Stimulated activated CD4-positive, alpha-beta T cell treated with anti-CD3 and anti-CD28 coated beads, Interleukin-2, amount 100 ng/mL, for 48 hours (primary cell): ENCODE measurements around the gene GSG1L.

ENCODE experiments used
- DNase-seq, 2 donors: peaks; one replicate each; pipeline ENCODE4 v3.0.0-alpha.2; 2020

The GSG1L gene

DNA sequence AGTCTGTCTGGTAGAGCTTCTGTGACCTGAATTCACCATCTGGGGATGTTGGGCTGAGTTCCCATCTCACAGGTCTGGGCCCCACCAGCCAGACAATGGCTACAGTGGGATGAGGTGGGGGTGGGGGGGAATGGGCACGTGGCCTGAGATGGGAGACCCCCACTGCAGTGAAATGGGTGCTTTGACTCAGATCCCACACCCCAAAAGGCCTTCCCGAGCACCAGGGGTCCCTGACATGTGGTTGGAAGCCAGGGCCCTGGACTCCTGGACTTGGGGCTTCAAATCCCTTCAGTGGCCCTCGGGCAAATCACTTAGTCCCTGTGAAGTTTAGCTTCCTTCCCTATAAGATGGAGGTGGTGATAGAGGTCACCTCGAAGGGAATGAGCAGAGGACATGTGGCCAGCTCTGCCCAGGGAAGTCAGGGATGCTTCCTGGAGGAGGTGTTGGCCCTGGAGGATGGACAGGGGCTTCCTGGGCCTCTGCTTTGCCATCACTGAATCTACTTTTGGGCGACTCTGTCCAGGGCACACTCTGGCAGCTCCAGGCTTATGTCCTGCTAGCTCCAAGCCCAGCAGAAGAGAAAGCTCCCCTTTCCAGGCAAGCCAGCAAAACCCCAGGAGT lies 295.4 kb downstream of the GSG1L start:
- no peak for DNase-seq

- no peak for DNase-seq
Measured at GRCh38 chr16:27767081-27767480, 296.4 kb downstream of the GSG1L start.

- DNase-seq, result no peak
Measured at GRCh38 chr16:27766236-27766925, 297.1 kb downstream of the GSG1L start.

DNA sequence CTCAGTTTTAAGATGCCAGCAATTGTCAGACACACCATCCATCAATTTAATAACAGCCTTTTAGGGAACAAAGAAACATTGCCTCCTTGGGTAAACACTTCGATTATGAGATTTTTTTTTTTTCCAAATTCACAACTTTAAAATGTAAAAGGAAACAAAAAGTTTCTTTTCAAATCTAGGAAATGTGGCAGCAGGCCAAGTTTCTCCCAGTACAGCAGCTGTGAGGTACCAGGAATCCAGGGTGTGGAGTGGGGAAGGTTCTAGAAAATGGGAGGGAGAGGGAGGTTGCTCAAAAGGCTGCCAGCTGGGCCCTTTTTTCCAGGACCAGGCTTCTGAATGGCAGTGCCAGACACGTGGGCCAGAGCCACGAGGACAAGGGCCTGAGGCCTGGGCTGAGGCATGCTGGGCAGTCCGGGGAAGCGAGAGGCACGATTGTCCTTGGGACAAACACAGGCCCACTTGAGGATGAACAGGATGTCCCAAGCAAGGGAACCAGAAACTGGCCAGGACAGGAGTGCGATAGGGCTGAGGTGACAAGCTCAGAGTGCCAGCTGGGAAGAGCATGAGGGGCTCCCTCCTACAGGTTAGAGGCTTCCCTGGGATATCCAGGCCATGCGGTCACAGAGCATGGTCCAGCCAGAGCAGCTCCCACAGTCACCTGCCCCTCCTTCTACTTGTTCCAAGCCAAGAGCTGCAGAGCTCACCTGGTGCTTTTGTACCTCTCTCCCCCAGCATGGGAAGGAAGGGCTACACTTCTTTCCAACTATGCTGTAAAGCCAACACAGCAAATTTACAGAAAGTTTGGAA lies 298.4 kb downstream of the GSG1L start:
- no peak for DNase-seq

GRCh38 chr16:27764427-27764826 lies 299.1 kb downstream of the GSG1L start:
- DNase-seq, result no peak

DNA sequence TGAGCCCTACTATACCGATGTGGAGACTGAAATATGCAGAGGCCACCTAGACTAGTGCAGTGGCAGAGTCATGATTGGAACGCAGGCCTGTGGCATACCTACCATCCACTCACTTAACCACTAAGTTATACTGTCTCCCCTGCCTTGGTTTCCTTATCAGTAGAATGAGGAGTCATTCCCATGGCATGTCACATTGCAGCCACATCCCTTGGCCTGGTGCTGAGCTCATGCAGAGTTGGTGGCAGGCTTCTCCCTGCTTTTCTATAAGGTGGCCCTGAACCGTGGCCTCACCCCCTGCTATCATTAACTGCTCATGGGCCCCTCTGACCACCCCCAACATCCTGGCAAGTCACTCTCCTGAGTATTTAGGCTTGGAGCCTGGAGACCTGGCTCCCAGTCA lies 301.1 kb downstream of the GSG1L start:
- DNase-seq, result no peak

DNA sequence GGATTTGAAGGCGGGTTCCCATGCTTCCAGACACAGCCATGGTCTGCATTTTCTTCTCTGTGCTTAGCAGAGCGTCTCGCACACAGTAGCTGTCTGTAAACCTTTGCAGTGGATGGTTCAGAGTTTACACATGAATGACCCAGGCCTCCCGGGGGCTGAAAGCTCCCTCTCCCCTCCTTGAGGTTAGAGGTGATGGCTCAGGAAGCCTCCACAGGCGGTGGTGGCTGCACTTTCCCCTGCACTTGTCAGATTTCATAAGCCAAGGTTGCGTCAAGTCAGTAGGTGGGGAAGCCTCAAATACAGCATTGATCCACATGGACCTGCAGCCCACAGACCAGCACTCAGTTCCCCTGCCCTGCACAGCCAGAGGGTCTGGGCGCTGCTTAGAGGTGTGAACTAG lies 301.7 kb downstream of the GSG1L start:
- DNase-seq, result no peak

GRCh38 chr16:27760789-27761176 lies 302.7 kb downstream of the GSG1L start:
- no peak for DNase-seq

GRCh38 chr16:27759967-27760788 lies 303.3 kb downstream of the GSG1L start:
- DNase-seq, result no peak

GRCh38 chr16:27759301-27759871 lies 304.1 kb downstream of the GSG1L start:
- no peak for DNase-seq

GRCh38 chr16:27758544-27758943 lies 305.0 kb downstream of the GSG1L start:
- DNase-seq, result no peak

DNA sequence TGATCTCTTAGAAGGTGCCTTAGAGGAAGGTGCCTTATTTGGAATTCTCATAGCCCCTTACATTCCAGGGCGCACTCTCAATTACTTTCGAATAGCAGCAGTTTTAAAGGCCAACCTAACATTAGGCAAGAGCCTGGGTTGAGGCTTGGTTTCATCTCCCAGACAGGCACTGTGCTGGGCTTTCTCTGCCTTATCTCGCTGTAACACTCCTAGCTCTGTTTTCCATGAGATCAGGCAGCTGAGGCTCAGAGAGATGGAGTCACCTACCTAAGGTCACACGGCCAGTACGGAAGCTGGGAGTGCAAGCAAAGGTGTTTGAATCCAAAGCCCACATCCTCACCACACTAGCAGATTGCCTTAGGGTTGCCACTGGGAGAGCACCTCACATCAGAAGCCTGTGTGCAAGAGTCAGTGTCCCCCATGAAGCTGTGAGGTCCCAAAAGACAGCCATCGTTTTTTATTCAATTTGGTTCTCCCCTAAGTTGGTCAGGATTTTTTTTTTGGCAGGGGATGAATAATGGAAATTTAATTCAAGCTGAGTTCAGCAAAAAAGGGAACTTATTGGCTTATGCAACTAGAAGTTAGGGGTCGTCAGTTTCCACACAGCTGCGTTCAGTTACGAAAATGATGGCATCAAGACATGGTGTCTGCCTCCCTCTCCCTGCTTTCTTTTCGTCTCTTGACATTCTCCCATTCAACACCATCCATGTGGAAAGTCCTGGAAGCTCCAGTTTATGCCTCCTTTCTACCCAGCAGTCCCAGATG lies 307.1 kb downstream of the GSG1L start:
- no peak for DNase-seq

DNA sequence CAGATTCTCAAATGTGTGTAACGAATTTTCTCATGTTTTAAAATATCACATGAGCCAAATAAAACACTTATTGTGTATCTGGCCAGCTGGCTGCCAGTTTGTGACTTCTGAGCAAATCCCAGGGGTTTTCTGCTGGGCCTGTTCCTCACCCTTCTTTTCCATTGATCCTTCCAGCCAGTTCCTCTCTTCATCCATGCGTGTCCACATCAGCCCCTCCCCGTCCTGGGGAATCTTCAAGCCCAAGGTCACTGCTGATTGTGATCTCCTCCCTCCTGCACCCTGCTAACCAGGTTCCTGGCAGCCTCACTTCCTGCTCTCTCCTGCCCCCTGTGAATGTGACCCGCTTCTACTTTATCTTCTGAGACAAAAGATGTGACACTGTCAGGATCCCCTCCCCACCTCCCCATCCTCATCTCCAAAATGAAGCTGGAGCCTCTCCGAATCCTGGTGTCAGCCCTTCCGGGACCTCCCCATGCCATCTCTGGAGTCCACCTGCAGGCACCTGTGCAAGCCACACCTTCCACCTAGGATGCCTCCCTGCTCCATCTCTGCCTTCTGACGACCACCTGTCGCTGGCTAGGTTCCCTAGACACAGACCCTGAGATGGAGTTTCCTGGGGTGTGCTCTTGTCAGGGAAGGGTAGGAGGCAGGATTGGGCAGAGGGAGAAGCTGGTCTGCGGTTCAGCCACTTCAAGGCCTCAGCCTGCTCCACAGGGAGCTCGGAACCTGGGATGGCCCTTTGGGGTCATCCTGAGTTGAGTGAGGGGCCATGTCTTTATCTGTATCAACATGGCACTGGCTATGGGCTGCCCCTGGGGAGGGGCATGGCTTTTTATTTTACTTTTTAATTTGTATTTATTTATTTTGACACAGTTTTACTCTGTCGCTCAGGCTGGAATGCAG lies 308.5 kb downstream of the GSG1L start:
- no peak for DNase-seq

GRCh38 chr16:27753563-27753962 lies 310.0 kb downstream of the GSG1L start:
- DNase-seq, result no peak

DNA sequence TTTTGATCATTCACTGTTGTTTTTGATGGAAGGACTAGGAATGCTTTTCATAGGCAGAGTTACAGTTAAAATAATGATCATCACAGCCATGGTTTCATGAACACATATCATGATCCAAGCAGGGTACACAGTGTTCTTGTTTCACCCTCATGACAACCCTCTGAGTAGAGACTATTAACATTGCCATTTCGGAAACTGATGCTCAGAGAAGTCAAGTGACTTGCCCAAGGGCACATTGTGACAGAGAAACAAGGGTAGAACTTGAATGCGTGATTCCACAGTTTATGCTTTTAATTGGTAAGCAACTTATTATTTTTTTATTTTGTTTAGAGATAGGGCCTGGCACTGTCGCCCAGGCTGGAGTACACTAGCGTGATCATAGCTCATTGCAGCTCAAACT lies 311.3 kb downstream of the GSG1L start:
- no peak for DNase-seq

DNA sequence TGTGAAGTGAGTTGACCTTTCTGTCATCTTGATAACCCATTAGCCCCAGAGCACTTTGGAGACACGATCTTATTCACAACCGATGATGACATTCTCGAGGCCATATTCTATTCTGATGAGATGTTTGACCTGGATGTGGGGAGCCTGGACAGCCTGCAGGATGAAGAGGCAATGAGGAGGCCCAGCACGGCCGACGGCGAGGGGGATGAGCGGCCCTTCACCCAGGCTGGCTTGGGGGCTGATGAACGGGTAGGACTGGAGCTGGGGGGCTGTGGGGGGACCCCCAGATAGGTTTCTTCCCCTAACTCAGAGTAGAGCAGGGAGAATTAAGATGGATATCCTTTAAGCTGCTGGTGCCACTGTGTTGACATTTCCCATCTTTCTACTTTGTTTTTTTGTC lies 311.8 kb downstream of the GSG1L start:
- no peak for DNase-seq

DNA sequence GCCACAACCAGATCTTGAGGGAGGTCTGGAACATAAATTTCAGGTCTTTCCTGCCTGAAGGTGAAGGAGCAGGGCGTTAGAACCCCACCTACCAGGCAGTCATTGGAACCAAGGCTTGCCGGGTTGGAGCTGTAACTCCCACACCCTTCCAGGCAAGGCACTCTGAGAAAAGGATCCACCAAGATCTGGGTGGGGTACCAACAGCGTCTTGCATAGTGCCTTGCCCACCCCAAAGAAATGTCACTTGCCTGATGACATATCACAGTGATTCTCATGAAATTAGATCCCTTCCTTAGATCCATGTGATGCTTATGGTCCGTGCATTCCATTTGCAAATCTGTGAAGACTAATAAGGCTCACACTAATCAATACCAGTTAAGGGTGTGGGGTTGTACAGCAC lies 312.3 kb downstream of the GSG1L start:
- no peak for DNase-seq

GRCh38 chr16:27749946-27750345 lies 313.6 kb downstream of the GSG1L start:
- DNase-seq, result no peak

DNA sequence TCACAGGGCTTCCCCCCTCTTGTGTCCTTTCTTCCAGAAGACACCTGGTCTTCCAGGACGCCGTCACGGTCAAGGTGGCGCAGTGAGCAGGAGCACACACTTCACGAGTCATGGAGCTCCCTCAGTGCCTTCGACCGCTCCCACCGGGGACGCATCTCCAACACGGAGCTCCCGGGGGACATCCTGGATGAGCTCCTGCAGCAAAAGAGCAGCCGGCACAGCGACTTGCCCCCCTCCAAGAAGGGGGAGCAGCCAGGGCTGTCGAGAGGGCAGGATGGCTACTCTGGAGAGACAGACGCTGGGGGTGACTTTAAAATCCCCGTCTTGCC lies 314.0 kb downstream of the GSG1L start:
- no peak for DNase-seq

- DNase-seq, result peak in 1 of 2 donors; percentile 1
Measured at GRCh38 chr16:27748868-27749546, 314.5 kb downstream of the GSG1L start.

DNA sequence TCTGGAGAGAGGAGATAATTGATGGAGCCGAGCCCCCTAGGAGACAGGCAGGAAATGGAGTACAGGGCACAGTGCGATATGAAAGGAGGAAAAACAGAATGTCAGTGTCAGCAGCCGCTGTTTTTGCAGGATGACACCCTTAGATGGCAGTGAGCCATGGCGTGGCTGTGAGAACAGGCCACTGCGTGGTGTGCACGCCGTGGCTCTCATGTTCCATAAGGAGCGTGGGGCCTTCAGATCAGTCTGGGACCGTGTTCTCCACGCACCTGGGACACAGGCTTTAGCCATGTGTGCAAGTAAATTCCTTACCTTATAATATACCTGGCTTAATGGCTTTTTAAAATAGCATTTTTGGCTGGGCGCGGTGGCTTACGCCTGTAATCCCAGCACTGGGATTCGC lies 315.6 kb downstream of the GSG1L start:
- DNase-seq, result no peak
